HEK293T (cell line): Measurements from ENCODE around the gene A2ML1.

Source experiments
- ARNT ChIP-seq: fragments of 450-650 bp; IDR thresholded peaks from 2 replicates; pipeline ENCODE4 v1.6.1; 2017; ENCODE audit warnings: mild to moderate bottlenecking
- BHLHE40 ChIP-seq: fragments of 450-650 bp; IDR thresholded peaks from 2 replicates; pipeline ENCODE4 v1.6.1; 2016; ENCODE audit warnings: mild to moderate bottlenecking, moderate library complexity, borderline replicate concordance
- ELF4 ChIP-seq: fragments of 450-650 bp; IDR thresholded peaks from 2 replicates; pipeline ENCODE4 v1.6.1; 2017; ENCODE audit warnings: antibody characterized with exemption
- FOXK2 ChIP-seq: fragments of 450-650 bp; IDR thresholded peaks from 2 replicates; pipeline ENCODE4 v1.6.1; 2016; ENCODE audit warnings: mild to moderate bottlenecking
- HDGF ChIP-seq: fragments of 450-650 bp; IDR thresholded peaks from 2 replicates; pipeline ENCODE4 v1.6.1; 2017; ENCODE audit warnings: antibody characterized with exemption, borderline replicate concordance
- L3MBTL2 ChIP-seq: fragments of 450-650 bp; conservative IDR thresholded peaks from 2 replicates; pipeline ENCODE4 v1.6.1; 2016; ENCODE audit warnings: mild to moderate bottlenecking
- LEF1 ChIP-seq: fragments of 450-650 bp; IDR thresholded peaks from 2 replicates; pipeline ENCODE4 v1.6.1; 2017; ENCODE audit warnings: mild to moderate bottlenecking, borderline replicate concordance
- NFRKB ChIP-seq: fragments of 450-650 bp; IDR thresholded peaks from 2 replicates; pipeline ENCODE4 v1.6.1; 2016; ENCODE audit warnings: mild to moderate bottlenecking, moderate library complexity
- SP1 ChIP-seq: fragments of 450-650 bp; IDR thresholded peaks from 2 replicates; pipeline ENCODE4 v1.6.1; 2017
- SUZ12 ChIP-seq: fragments of 450-650 bp; IDR thresholded peaks from 2 replicates; pipeline ENCODE4 v1.6.1; 2016; ENCODE audit warnings: mild to moderate bottlenecking
- TF ChIP-seq, protein P1 (sequence below): fragments of 450-650 bp; IDR thresholded peaks from 2 replicates; pipeline ENCODE4 v1.6.1; 2016

DNA sequence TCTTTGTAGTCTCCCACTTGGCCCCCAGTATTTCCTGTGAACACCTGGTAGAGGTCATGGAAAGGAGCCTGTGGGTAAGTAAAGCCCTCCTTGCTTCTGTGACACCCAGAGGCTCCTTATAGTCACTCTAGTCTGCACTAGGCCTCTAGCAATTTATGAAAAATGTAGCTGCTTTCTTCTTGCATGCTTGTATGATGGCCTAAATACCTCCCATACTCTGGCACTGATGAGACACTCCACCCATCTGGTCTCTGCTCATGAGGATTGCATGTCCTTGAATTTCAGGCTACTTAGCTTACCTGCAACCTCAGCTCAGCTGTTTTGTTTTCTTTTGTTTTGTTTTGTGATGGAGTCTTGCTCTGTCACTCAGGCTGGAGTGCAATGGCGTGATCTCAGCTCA is 4.6 kb upstream of the A2ML1 start:
- no peak for TF ChIP-seq ELF4
- TF ChIP-seq BHLHE40, result no peak
- no peak for TF ChIP-seq NFRKB
- TF ChIP-seq SUZ12, result no peak
- TF ChIP-seq, protein P1, sequence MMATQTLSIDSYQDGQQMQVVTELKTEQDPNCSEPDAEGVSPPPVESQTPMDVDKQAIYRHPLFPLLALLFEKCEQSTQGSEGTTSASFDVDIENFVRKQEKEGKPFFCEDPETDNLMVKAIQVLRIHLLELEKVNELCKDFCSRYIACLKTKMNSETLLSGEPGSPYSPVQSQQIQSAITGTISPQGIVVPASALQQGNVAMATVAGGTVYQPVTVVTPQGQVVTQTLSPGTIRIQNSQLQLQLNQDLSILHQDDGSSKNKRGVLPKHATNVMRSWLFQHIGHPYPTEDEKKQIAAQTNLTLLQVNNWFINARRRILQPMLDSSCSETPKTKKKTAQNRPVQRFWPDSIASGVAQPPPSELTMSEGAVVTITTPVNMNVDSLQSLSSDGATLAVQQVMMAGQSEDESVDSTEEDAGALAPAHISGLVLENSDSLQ, result no peak
- no peak for TF ChIP-seq HDGF
- no peak for TF ChIP-seq ARNT
- TF ChIP-seq FOXK2, result no peak
- no peak for TF ChIP-seq SP1
- TF ChIP-seq LEF1, result no peak
- TF ChIP-seq L3MBTL2, result no peak
